ENCODE data around the gene SUGCT.

- TF ChIP-seq POLR2AphosphoS5 (IDR thresholded peaks at IDR 0.05; ENCODE audit: low read depth) (no peak), CTCF (IDR thresholded peaks at IDR 0.05; ENCODE audit: insufficient read depth, low read length) (no peak)
Measured at GRCh38 chr7:40586197-40586596, 451.4 kb downstream of the SUGCT start.
